ENCODE results near the gene CHRND. TPM values are rescaled to one million over a fixed set of nuclear protein-coding genes. Genes with fewer than 3 reads are reported as not detected.

Gene CHRND
- total RNA-seq, 1 experiment from 2014 or later, result 0.05 TPM

DNA sequence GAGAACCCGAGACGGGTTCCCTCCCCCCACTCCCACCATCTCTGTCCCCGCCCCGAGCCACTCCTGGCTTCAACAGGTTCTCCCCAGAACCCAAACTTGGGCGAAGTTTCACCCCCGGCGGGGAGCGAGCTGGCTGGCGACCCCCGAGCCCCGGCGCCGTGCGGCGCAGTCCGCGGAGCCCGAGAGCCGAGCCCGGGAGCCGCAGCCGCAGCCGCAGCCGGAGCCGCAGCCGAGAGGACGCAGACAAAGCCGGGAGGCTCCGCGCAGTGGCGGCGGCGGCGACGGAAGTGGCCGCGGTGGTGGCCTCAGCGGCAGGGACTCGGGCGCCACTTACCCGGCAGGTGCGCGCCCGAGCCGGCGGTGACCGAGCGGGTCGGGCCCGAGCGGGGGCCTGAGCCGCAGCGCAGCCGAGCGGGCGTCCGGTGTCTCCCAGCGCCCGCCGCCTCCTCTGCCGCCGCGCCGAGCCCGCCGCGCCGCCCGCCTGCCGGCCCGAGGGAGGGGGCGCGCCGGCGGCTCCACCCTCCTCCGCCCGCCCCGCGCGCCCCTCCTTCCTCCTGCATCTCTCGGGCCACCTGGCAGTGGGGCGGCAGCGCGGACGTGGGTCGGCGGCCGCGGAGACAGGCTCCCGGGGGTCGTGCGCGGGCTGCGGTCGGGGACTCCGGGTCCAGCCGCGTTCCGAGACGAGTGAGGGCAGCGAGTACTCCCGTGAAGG lies 38.4 kb upstream of the CHRND start, which contains the start of gene ECEL1:
Gene ECEL1, minus strand, starts transcription at position 450 of the 712 bp plus-strand sequence. CDS start 1,181 bp downstream, outside the sequence.
- DNase-seq (ENCODE audit: extremely low read depth, low read depth), result no peak

GRCh38 chr2:232488097-232488711 lies 37.8 kb upstream of the CHRND start:
- DNase-seq (ENCODE audit: extremely low read depth, low read depth), result no peak

GRCh38 chr2:232488721-232489300 lies 37.1 kb upstream of the CHRND start:
- DNase-seq (ENCODE audit: extremely low read depth, low read depth), result no peak

DNA sequence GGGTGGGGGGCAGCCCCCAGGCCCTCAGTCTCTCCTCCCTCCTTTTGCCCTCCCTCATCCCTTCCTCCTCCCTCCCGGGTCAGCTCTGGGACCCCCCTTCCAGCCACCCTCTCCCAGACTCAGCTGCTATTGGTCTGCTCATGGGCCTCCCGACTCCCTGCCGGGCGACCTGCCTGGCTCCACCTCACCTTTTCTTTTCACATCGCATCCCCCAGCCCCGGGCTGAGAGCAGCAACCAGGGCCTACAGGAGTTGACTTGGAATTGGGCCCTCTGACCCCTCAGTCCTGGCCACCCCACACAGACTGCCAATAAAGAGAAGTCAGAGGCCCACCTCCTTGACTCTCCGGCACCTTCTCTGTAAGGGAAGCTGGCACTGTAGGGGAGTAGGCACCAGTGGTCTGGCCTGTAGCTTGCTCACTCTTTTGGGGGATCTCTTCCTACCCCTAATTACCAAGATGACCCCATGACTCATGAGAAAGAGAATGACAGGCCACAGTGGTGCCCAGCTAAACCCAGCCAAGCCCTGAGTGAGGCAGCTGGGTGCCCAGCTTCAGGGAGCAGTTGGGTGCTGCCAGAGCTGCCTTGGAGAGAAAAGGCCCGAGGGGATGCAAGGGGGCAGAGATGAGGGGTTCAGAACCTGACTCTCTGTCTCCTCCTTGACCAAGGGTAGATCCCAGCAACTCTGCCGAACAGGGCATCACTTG lies 36.3 kb upstream of the CHRND start:
- no peak for DNase-seq (ENCODE audit: extremely low read depth, low read depth)

DNA sequence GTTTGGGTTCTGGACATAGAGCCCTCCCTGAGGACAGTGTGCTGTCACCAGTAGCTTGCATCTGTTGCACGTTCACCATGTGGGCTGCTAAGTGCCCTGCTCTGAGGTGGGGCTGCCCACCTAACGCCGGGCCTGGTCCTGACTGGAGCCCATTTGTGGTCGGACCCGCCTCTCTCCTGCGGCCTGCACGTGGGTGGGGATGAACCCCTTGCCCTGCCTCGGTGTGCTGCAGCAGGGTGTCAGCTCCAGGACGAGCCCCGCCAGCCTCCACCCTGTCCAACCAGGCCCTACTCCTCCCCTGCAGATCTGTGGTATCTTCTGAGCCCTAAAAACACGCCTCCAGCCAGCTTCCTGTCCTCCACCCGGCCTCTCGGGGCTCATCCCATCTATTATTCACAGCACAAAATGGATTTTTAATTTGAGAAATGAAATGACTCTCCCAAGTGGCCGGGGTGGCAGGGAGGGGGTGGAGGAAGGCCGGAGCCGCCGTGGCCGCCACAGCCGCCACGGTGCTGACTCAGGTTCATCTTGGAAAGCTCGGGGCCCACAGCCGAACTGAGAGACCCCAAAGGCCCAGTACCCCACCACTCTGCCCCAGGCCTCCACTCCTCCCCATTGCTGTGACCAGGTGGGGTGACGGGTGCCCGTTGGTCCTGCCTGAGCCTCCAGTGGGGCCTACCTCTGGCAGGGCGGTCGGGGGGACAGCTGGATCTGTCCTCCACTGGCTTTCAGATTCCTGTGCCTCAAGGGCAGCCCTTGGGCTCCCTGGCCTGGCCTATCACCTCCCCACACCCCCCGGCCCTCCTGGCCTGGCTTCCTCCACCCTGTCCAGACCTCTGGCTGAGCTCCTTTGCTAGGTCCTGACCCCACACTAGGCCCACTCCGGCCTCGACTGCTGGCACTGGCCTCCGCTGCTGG lies 35.5 kb upstream of the CHRND start:
- DNase-seq (ENCODE audit: extremely low read depth, low read depth), result no peak

DNA sequence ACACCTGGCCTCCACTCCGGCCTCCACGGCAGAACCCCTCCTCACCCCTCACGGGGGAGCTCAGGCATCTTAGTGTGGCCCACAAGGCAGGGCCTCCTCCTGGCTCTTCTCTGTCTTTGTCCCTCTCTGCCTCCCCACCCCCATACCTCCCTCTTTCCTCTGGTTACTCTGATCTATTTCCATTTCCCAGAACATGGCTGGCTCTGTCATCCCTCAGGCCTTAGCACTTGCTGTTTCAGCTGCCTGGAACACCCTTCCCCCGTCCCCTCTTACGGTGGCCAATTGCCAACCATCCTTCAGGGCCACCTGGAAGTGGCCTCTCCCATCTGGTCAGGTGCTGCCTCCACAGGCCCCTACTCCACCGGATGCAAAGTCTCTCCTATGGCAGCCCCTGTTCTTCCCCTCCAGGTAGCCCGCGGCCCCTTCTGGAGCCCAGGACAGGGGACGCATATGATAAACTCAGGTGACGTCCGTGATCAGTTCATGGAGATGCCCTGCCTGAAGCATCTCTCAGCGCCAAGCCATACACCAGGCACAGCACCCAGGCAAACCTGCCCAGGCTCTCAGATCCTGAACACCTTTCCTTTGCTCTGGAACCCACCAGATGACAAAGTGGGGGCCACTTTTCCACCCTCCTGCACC lies 34.7 kb upstream of the CHRND start:
- no peak for DNase-seq (ENCODE audit: extremely low read depth, low read depth)

GRCh38 chr2:232492236-232492848 lies 33.6 kb upstream of the CHRND start:
- no peak for DNase-seq (ENCODE audit: extremely low read depth, low read depth)

GRCh38 chr2:232492963-232493700 lies 32.8 kb upstream of the CHRND start:
- no peak for DNase-seq (ENCODE audit: extremely low read depth, low read depth)

DNA sequence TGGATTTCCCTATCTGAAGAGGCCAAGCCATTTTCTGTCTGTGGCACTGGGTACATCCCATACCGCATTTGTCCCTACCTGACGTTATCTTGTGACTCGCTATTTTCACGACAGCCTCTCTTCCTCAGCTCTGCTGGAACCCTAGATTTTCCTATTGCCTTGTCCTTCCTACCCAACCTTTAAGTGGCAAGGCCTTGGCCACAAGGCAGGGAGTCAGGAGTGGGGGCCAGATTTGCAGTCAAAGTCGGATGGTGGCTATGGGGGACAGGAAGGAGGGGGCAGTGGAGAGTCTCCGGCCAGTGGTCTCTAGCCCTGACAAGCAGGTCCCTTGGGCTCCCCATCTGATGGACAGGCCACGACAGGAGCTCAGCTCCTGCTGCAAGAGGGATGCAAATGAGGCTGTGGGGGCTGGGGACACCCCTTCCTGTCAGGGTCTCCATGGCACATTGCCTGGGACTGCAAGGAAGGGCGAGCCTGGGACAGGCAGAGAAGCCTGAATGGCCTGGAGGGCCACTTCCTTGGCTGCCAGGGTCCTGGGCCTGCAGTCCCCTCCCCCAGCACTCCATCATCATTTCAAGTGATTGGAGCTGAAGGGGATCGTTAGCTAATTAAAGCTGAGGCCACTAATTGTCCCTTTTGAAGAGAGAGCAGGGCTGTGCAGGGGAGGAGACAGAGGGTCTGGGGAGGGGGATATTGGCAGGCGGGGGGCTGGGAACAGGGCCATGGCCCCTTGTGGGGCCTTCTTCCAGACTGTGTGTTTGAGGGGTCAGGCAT lies 32.1 kb upstream of the CHRND start:
- no peak for DNase-seq (ENCODE audit: extremely low read depth, low read depth)

GRCh38 chr2:232494542-232494941 lies 31.4 kb upstream of the CHRND start:
- DNase-seq (ENCODE audit: extremely low read depth, low read depth), result no peak

GRCh38 chr2:232495292-232495691 lies 30.7 kb upstream of the CHRND start:
- DNase-seq (ENCODE audit: extremely low read depth, low read depth), result no peak

DNA sequence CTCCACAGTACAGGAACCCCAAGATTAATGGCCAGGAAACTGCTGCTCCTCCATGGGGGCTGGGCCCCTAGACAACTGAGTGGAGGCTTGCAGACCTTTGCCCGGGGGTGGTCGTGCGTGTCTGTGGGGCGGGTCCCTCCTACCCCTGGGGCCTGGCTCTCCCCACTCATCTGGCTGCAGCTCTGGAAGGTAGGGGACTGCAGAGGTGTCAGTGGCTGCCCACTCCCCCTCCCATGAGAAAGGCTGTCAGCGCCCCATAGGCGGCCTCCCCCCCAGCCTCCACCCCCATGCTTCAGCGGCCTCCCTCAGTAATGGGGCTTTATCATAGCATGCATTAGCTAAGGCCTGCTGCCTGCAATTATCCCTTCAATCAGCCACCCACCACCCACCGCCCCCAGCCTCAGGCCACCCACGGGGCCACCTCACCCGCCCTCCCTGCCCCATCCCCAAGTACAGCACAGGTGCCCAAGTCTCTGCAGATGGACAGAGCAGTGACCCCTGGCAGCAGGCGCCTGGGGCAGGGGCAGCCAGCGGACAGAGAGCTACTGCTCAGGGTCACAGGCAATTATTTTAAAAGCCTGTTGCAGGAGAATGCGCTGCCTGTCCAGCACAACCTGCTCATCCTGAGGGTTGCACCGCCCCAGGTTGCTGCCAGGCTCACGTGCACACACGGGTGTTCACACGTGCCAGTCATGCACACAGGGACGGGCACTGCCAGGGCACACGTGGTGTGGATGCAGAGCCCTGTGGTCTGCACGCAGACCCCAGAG lies 29.3 kb upstream of the CHRND start:
- no peak for DNase-seq (ENCODE audit: extremely low read depth, low read depth)

DNA sequence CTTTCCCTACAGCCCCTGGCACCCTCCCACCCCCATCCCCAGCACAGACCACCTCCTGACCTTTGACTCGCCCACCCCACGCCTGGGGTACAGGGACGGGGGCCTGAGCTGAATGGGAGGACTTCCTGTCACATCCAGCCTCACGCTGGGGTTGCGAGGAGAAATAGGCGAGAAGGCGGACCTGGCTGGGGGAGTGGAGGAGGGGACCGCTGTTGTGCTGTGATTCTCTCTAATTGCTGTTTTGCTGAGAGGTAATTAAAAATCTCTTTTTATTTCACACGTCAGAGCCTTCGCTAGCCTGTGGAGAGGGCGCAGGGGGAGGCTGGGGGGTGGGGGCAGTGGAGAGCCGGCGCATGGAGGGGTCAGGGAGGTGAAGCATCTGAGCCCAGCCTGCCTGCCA lies 28.6 kb upstream of the CHRND start:
- no peak for DNase-seq (ENCODE audit: extremely low read depth, low read depth)

DNA sequence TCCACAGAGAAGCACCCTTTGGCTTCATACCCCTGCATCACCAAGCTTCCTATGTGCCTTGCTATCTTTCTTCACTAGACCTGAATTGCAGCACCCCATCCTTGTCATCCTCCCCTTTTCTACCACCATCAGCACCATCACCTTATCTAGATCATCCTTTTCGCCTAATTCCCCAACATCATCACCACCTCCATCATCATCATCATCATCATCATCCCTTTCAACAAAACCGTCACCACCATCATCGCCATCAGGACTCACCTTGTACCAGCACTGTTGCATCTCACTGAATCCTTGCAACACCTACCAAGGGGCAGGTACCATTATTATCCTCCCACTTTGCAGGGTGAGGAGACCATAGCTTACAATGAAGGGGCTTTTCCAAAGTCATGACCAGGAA lies 27.5 kb upstream of the CHRND start:
- DNase-seq (ENCODE audit: extremely low read depth, low read depth), result no peak

- DNase-seq (ENCODE audit: extremely low read depth, low read depth), result no peak
Measured at GRCh38 chr2:232501331-232501771, 24.6 kb upstream of the CHRND start.

DNA sequence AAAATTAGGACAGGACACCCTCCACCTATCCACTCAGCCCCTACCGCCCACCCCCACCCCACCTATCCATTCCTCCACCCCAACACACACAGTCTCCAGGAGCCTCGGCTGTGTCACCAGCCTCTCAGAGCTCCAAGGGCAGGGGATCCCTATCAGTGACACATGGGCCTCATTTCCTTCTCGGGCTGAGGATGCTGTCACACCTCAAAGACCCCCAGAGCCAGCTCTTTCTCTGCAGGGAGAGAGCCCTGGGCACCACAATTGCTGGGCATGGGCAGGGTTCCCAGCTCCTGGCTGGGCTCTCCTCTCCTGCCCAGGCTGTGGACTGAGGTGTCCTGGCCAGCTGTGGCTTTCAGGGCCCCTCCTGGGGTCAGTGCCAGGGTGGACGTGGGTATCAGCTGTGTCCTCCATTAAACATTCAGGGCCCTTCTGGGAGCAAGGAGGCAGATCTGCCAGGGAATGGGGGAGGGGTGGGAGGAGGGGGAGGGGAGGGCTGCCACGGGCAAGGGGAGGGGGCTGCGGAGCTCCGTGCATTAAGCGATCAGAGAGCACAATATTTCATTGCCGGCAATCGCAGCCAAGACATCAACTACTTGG lies 24.1 kb upstream of the CHRND start:
- no peak for DNase-seq (ENCODE audit: extremely low read depth, low read depth)

DNA sequence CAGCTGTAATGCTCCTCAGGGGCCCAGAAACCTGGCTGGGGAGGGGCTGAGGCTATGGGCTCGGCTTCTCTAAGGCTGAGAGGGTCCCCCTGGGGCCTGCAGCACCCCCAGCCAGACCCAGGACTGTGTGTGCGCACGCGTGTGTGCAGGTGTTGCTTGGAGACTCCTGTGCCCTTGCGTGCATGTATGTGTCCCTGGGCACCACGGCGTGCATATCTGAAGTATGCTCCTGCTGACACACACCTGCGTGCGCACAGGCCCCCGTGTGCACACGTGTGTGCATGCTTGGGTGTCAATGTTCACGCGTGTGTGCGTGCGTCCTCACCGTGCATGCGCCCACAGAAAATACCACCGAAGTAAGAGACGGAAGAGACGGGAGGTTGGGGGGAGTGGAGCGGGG lies 23.4 kb upstream of the CHRND start:
- DNase-seq (ENCODE audit: extremely low read depth, low read depth), result no peak

Measured in NCI-H460 (cell line).